GM23248 (cell line): ENCODE data around the gene TEX22. TPM values are rescaled to one million over a fixed set of nuclear protein-coding genes. Genes with fewer than 3 reads are reported as not detected.

Experiments used
- DNase-seq: peaks from one replicate; pipeline ENCODE4 v3.0.0-alpha.2; 2015
- H2AFZ ChIP-seq: fragments of 200-600 bp; sonication (generic); 2 replicates; pipeline ENCODE4 v1.6.1; 2016; ENCODE audit warnings: antibody characterized with exemption
- H3F3A ChIP-seq: fragments of 200-600 bp; sonication (generic); 2 replicates; pipeline ENCODE4 v1.6.1; 2016; ENCODE audit warnings: mild to moderate bottlenecking, antibody characterized with exemption, mixed run types; ENCODE audit not compliant: insufficient read depth
- H3K27ac ChIP-seq: fragments of 200-600 bp; sonication (generic); 2 replicates; pipeline ENCODE4 v1.5.1; 2016; ENCODE audit warnings: mild to moderate bottlenecking
- H3K27me3 ChIP-seq: fragments of 200-600 bp; sonication (generic); replicated peaks from 2 replicates; pipeline ENCODE4 v1.6.1; 2016; ENCODE audit warnings: mild to moderate bottlenecking; ENCODE audit not compliant: insufficient read depth
- H3K36me3 ChIP-seq: fragments of 200-600 bp; sonication (generic); 2 replicates; pipeline ENCODE4 v1.6.1; 2016; ENCODE audit warnings: low read depth, mild to moderate bottlenecking
- H3K4me1 ChIP-seq: fragments of 200-600 bp; sonication (generic); 2 replicates; pipeline ENCODE4 v1.6.1; 2016; ENCODE audit warnings: mild to moderate bottlenecking; ENCODE audit not compliant: insufficient read depth
- H3K4me2 ChIP-seq: fragments of 200-600 bp; sonication (generic); one replicate; pipeline ENCODE4 v1.6.1; 2016; ENCODE audit warnings: mild to moderate bottlenecking; ENCODE audit not compliant: unreplicated experiment
- H3K4me3 ChIP-seq: fragments of 200-600 bp; sonication (generic); 2 replicates; pipeline ENCODE4 v1.5.1; 2016; ENCODE audit warnings: mild to moderate bottlenecking
- H3K79me2 ChIP-seq: fragments of 200-600 bp; sonication (generic); 2 replicates; pipeline ENCODE4 v1.6.1; 2016; ENCODE audit warnings: mild to moderate bottlenecking; ENCODE audit not compliant: insufficient read depth
- H3K9ac ChIP-seq: fragments of 200-600 bp; sonication (generic); 2 replicates; pipeline ENCODE4 v1.6.1; 2016; ENCODE audit warnings: mild to moderate bottlenecking
- H3K9me2 ChIP-seq: fragments of 200-600 bp; sonication (generic); 2 replicates; pipeline ENCODE4 v1.6.1; 2016; ENCODE audit warnings: mixed run types, mild to moderate bottlenecking, moderate library complexity; ENCODE audit not compliant: insufficient read depth
- H3K9me3 ChIP-seq: fragments of 200-600 bp; sonication (generic); one replicate; pipeline ENCODE4 v1.6.1; 2017; ENCODE audit warnings: low read depth
- H4K20me1 ChIP-seq: fragments of 200-600 bp; sonication (generic); 2 replicates; pipeline ENCODE4 v1.6.0; 2016; ENCODE audit not compliant: insufficient read depth
- EZH2 ChIP-seq: fragments of 200-600 bp; sonication (generic); IDR thresholded peaks from 2 replicates; pipeline ENCODE4 v1.6.1; 2018; ENCODE audit warnings: antibody characterized with exemption, mild to moderate bottlenecking; ENCODE audit not compliant: insufficient read depth, poor library complexity, severe bottlenecking
- EZH2phosphoT487 ChIP-seq: fragments of 200-600 bp; sonication (generic); IDR thresholded peaks from 2 replicates; pipeline ENCODE4 v1.6.1; 2018; ENCODE audit warnings: antibody characterized with exemption, moderate library complexity, mild to moderate bottlenecking, low read depth; ENCODE audit not compliant: insufficient read depth
- WGBS, 2 experiments: methylation state at CpG; one replicate each; pipeline ENCODE4 v1.1.6; 2015 to 2017; ENCODE audit warnings: low lambda C conversion rate in 2 of 2, low coverage in 1 of 2; ENCODE audit errors: missing lambda C conversion rate in 2 of 2; 5-methylcytosine and 5-hydroxymethylcytosine counted together
- in situ Hi-C: fragments of 300-500 bp; cut with MboI; formaldehyde crosslinking; loops from 2 replicates; pipeline ENCODE4 v1.15.0; 2020
- polyA plus RNA-seq: library from polyadenylated mRNA; unstranded; fragments of >200 nt; fragmentation: Nextera tagmentation; extraction: Ambion mirVana; gene quantifications from 2 replicates; pipeline ENCODE4 v1.2.1, GENCODE V29; 2016
- total RNA-seq: library from RNA; depleted of rRNA; stranded (reverse); fragments of >200 nt; shearing (Covaris generic); gene quantifications from 2 replicates; pipeline ENCODE4 v1.2.3, GENCODE V29; 2014; rRNA removed

TEX22 gene
- total and polyA plus RNA-seq, 2 experiments from 2014 or later: 0.43 to 0.46 TPM

DNA sequence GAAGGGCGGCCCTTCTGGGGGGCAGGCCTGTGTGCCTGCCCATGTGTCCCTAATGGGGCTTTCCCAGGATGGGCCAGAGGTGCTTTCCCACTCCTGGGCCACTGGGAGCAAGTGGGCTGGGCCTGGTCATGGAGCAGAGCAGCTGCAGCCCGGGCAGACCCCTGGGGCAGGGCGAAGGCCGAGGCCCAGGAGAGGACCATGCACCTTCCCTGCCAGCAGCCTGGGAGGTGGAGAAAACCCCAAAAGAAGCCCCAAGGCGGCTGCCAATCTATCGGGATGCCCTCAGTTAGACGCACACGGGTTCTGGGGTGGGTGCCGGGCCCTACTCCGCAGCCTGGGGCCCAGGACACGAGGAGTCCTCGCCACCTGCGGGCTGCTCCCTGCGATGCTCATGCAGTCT, 60.2 kb downstream of the TEX22 start:
- Histone ChIP-seq H3K36me3 (no peaks in the 10 kb centered on the region; the same call in 1 of the 2 replicates), H3K9me3 (no peaks in the 10 kb centered on the region), H3K4me3 (no peak overlapping the region), H3K4me1 (no peaks in the 10 kb centered on the region), H3K4me2 (no peak overlapping the region), H3K9me2 (no peaks in the 10 kb centered on the region), H4K20me1 (no peaks in the 10 kb centered on the region), H3K27me3 (no peaks in the 10 kb centered on the region), H3K9ac (no peak overlapping the region), H3K27ac (no peak overlapping the region), H3K79me2 (no peaks in the 10 kb centered on the region), H3F3A (no peaks in the 10 kb centered on the region), H2AFZ (no peak overlapping the region)
- no peak for TF ChIP-seq EZH2phosphoT487
- no peak for TF ChIP-seq EZH2
- in situ Hi-C loops: no loop called here
- 87 to 89% methylated on average over 10 to 14 of the region's 14 CpGs for WGBS, 2 experiments
- no peak for DNase-seq

DNA sequence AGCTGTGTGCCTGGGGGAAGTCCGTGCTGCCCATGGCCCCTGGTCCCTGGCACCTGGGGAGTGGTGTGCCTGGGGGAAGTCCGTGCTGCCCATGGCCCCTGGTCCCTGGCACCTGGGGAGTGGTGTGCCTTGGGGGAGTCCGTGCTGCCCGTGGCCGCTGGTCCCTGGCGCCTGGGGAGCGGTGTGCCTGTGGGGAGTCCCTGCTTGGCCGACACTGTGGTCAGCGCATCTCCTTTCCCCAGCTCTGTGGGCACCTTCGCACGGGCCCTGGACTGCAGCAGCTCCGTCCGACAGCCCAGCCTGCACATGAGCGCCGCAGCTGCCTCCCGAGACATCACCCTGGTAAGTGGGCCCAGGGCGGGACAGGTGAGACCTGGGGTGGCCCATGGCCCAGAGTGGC, 61.8 kb downstream of the TEX22 start:
- Histone ChIP-seq H3K4me1 (no peaks in the 10 kb centered on the region), H4K20me1 (no peaks in the 10 kb centered on the region), H3K4me2 (no peak overlapping the region), H3K9me3 (no peaks in the 10 kb centered on the region), H3K9ac (no peak overlapping the region), H3K4me3 (no peak overlapping the region), H3F3A (no peaks in the 10 kb centered on the region), H3K9me2 (no peaks in the 10 kb centered on the region), H2AFZ (no peak overlapping the region), H3K36me3 (no peaks in the 10 kb centered on the region; the same call in 1 of the 2 replicates), H3K27ac (no peak overlapping the region), H3K79me2 (no peaks in the 10 kb centered on the region), H3K27me3 (no peaks in the 10 kb centered on the region)
- 90 to 100% methylated on average over 11 to 15 of the region's 17 CpGs for WGBS, 2 experiments
- DNase-seq: no peak
- TF ChIP-seq EZH2: no peak
- no peak for TF ChIP-seq EZH2phosphoT487
- in situ Hi-C loops: no loop called here

DNA sequence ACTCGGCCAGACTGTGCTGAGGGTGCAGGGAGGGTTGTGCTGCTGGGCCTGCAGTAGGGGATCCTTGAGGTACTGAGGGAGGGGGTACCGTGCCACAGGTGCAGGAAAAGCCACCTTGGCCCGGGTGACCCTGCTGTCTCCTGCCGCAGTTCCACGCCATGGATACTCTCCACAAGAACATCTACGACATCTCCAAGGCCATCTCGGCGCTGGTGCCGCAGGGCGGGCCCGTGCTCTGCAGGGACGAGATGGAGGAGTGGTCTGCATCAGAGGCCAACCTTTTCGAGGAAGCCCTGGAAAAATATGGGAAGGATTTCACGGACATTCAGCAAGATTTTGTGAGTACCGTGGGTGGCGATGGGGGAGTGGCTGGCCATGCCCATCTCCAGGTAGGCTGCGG, 62.3 kb downstream of the TEX22 start:
- Histone ChIP-seq H3K4me2 (no peak overlapping the region), H3K9me3 (no peaks in the 10 kb centered on the region), H3F3A (no peaks in the 10 kb centered on the region), H3K27ac (no peak overlapping the region), H3K9me2 (no peaks in the 10 kb centered on the region), H3K4me1 (no peaks in the 10 kb centered on the region), H3K27me3 (no peaks in the 10 kb centered on the region), H2AFZ (no peak overlapping the region), H3K4me3 (no peak overlapping the region), H3K36me3 (no peaks in the 10 kb centered on the region; the same call in 1 of the 2 replicates), H3K79me2 (no peaks in the 10 kb centered on the region), H4K20me1 (no peaks in the 10 kb centered on the region), H3K9ac (no peak overlapping the region)
- DNase-seq: no peak
- TF ChIP-seq EZH2: no peak
- WGBS, 2 experiments: 95 to 97% methylated on average over 17 of the region's 17 CpGs
- in situ Hi-C loops: no loop called here

DNA sequence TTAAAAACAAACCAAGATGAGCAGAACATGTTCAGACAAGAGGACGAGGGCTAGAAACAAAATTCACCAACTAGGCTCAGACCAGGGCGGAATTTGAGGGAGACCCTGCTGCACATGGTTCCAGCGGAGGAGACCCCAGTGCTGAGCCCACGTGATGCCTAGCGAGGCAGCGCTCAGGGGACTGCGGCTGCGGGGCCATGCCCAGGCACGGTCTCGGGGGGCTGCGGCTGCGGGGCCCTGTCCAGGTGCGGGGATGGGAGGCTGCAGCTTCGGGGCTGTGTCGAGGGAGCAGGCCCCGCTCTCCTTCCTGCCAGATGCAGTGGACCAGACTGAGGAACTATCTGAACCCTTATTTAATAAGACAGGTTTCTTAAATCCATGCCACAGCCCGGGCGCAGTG, 63.6 kb downstream of the TEX22 start:
- Histone ChIP-seq H3K9me3 (no peaks in the 10 kb centered on the region), H3K79me2 (no peaks in the 10 kb centered on the region), H4K20me1 (no peaks in the 10 kb centered on the region), H2AFZ (no peak overlapping the region), H3K9me2 (no peaks in the 10 kb centered on the region), H3K36me3 (no peaks in the 10 kb centered on the region; the same call in 1 of the 2 replicates), H3K27ac (no peak overlapping the region), H3K27me3 (no peaks in the 10 kb centered on the region), H3K9ac (no peak overlapping the region), H3F3A (no peaks in the 10 kb centered on the region), H3K4me2 (no peak overlapping the region), H3K4me3 (no peak overlapping the region), H3K4me1 (no peaks in the 10 kb centered on the region)
- DNase-seq: no peak
- in situ Hi-C loops: no loop called here
- 93% methylated on average over 17 to 18 of the region's 18 CpGs for WGBS, 2 experiments
- no peak for TF ChIP-seq EZH2phosphoT487
- TF ChIP-seq EZH2: no peak

Other genes starting within 250 kb of the TEX22 start
- gene JAG2, start 229.8 kb upstream of the TEX22 start, total RNA-seq: 0.13 and 1.5 TPM in 2 replicates
- gene JAG2, start 229.8 kb upstream of the TEX22 start, polyA plus RNA-seq: 0.25 TPM in 1 of 2 replicates, not detected in the other
- gene NUDT14, start 217.2 kb upstream of the TEX22 start, total RNA-seq: 6.3 and 8.6 TPM in 2 replicates
- gene NUDT14, start 217.2 kb upstream of the TEX22 start, polyA plus RNA-seq: 10.8 and 12.4 TPM in 2 replicates
- gene BTBD6, start 150.0 kb upstream of the TEX22 start, total RNA-seq: 74.9 and 77.5 TPM in 2 replicates
- gene BTBD6, start 150.0 kb upstream of the TEX22 start, polyA plus RNA-seq: 5.3 and 5.9 TPM in 2 replicates
- 27.0 and 47.8 TPM in 2 replicates for gene BRF1, start 97.5 kb upstream of the TEX22 start, total RNA-seq
- 10.5 and 11.0 TPM in 2 replicates for gene BRF1, start 97.5 kb upstream of the TEX22 start, polyA plus RNA-seq
- 36.7 and 39.7 TPM in 2 replicates for gene PACS2, start 83.8 kb upstream of the TEX22 start, total RNA-seq
- gene PACS2, start 83.8 kb upstream of the TEX22 start, polyA plus RNA-seq: 9.9 and 10.0 TPM in 2 replicates
- gene MTA1, start 21.3 kb downstream of the TEX22 start, total RNA-seq: 37.0 and 50.3 TPM in 2 replicates
- gene MTA1, start 21.3 kb downstream of the TEX22 start, polyA plus RNA-seq: 8.1 and 9.6 TPM in 2 replicates
- 149 and 188 TPM in 2 replicates for gene CRIP2, start 76.3 kb downstream of the TEX22 start, total RNA-seq
- gene CRIP2, start 76.3 kb downstream of the TEX22 start, polyA plus RNA-seq: 317 and 319 TPM in 2 replicates
- 1.8 and 12.3 TPM in 2 replicates for gene CRIP1, start 88.3 kb downstream of the TEX22 start, total RNA-seq
- gene CRIP1, start 88.3 kb downstream of the TEX22 start, polyA plus RNA-seq: 32.7 and 37.7 TPM in 2 replicates
- gene TEDC1, start 92.7 kb downstream of the TEX22 start, total RNA-seq: 8.7 and 9.8 TPM in 2 replicates
- gene TEDC1, start 92.7 kb downstream of the TEX22 start, polyA plus RNA-seq: 4.0 and 6.4 TPM in 2 replicates
- 11.1 and 20.5 TPM in 2 replicates for gene TMEM121, start 128.0 kb downstream of the TEX22 start, total RNA-seq
- 4.1 and 5.8 TPM in 2 replicates for gene TMEM121, start 128.0 kb downstream of the TEX22 start, polyA plus RNA-seq